HCT116 (cell line): Measurements from ENCODE around the gene STAT4. TPM values are rescaled to one million over a fixed set of nuclear protein-coding genes. Genes with fewer than 3 reads are reported as not detected.

Experiments
- ATAC-seq: fragments of 200-7000 bp; cut with Tn5 transposase; 2 replicates; pipeline ENCODE4 v1.9.1; 2020; ENCODE audit warnings: mild to moderate bottlenecking, moderate library complexity
- BruUV-seq: library from RNA; stranded (reverse); fragments of 400-500 nt; replicated peaks from 2 replicates; lab custom pipeline; 2021; lab: Mats Ljungman, UMichigan
- CTCF ChIA-PET: fragments of 300-600 bp; sonication (Branson Sonifier 250); formaldehyde crosslinking; loops from one replicate; lab custom pipeline; 2021; ENCODE audit warnings: antibody characterized with exemption; lab: Charles Lee
- POLR2A ChIA-PET: fragments of 300-600, 350-600 bp; sonication (Branson Sonifier 250); formaldehyde crosslinking; loops from one replicate; lab custom pipeline; 2021; ENCODE audit warnings: antibody characterized with exemption; lab: Charles Lee
- RAD21 ChIA-PET, 2 experiments: fragments of 300-600 bp; sonication (Branson Sonifier 250); formaldehyde crosslinking; loops; one replicate each; lab custom pipeline; 2023; ENCODE audit warnings: low total read pairs in 2 of 2; ENCODE audit not compliant: uncharacterized antibody in 2 of 2, unreplicated experiment in 2 of 2, low non-redundant PET in 1 of 2; lab: Charles Lee
- DNase-seq: peaks from one replicate; pipeline ENCODE4 v3.0.0-alpha.2; 2010; ENCODE audit warnings: low read depth, low spot score
- H2AFZ ChIP-seq: fragments of 200-600 bp; shearing (Covaris generic), sonication (generic); 2 replicates; pipeline ENCODE4 v1.6.1; 2017; ENCODE audit warnings: low read depth, mixed run types, mixed read lengths, antibody characterized with exemption, low read length; ENCODE audit not compliant: poor library complexity, severe bottlenecking
- H3K27ac ChIP-seq: 2 replicates; pipeline ENCODE4 v1.5.1; 2012; ENCODE audit warnings: low read depth, low read length
- H3K27me3 ChIP-seq: fragments of 200-600 bp; sonication (generic); 2 replicates; pipeline ENCODE4 v1.6.1; 2016; ENCODE audit warnings: mixed run types, low read length, mixed read lengths; ENCODE audit not compliant: insufficient read depth
- H3K36me3 ChIP-seq, 2 experiments: fragments of 200-500 bp in 1 of 2; fragments of 200-600 bp in 1 of 2; sonication (Bioruptor generic) in 1 of 2; sonication (generic) in 1 of 2; 2 replicates each; pipeline versions ENCODE4 v1.5.1 to v1.6.1; 2014 to 2016; ENCODE audit warnings: low read length in 2 of 2, inconsistent platforms in 1 of 2, mixed read lengths in 1 of 2, mixed run types in 1 of 2; ENCODE audit not compliant: insufficient read depth in 2 of 2, control insufficient read depth in 1 of 2
- H3K4me1 ChIP-seq, 2 experiments: fragments of 200-600 bp in 1 of 2; sonication (generic) in 1 of 2; 2 replicates each; pipeline versions ENCODE4 v1.5.1 to v1.6.1; 2012 to 2017; ENCODE audit warnings: low read length in 2 of 2, inconsistent platforms in 1 of 2, mild to moderate bottlenecking in 1 of 2, mixed read lengths in 1 of 2, mixed run types in 1 of 2, moderate library complexity in 1 of 2; ENCODE audit not compliant: insufficient read depth in 2 of 2, control insufficient read depth in 1 of 2
- H3K4me2 ChIP-seq: fragments of 200-600 bp; sonication (generic); 2 replicates; pipeline ENCODE4 v1.6.1; 2017; ENCODE audit warnings: mixed run types, low read length, mixed read lengths
- H3K4me3 ChIP-seq, 2 experiments: fragments of 200-600 bp in 1 of 2; sonication (generic) in 1 of 2; replicated peaks in 1 of 2; 2 replicates each; pipeline ENCODE4 v1.5.1; 2011 to 2016; ENCODE audit warnings: low read length in 2 of 2, control low read depth in 1 of 2, low read depth in 1 of 2, mild to moderate bottlenecking in 1 of 2, mixed read lengths in 1 of 2, mixed run types in 1 of 2
- H3K79me2 ChIP-seq: fragments of 200-600 bp; sonication (generic); 2 replicates; pipeline ENCODE4 v1.6.1; 2017; ENCODE audit warnings: mild to moderate bottlenecking, mixed run types, low read length, moderate library complexity, mixed read lengths; ENCODE audit not compliant: insufficient read depth
- H3K9ac ChIP-seq: fragments of 200-600 bp; sonication (generic); 2 replicates; pipeline ENCODE4 v1.6.1; 2016; ENCODE audit warnings: low read length, mixed read lengths
- H3K9me2 ChIP-seq: fragments of 200-600 bp; sonication (generic), shearing (Covaris generic); 2 replicates; pipeline ENCODE4 v1.6.1; 2017; ENCODE audit warnings: mixed run types, mild to moderate bottlenecking, moderate library complexity; ENCODE audit not compliant: insufficient read depth
- H3K9me3 ChIP-seq, 2 experiments: fragments of 200-500 bp in 1 of 2; fragments of 200-600 bp in 1 of 2; sonication (Bioruptor generic) in 1 of 2; sonication (generic) in 1 of 2; 2 replicates each; pipeline ENCODE4 v1.6.1; 2014 to 2017; ENCODE audit warnings: low read length in 2 of 2, mixed read lengths in 2 of 2, inconsistent platforms in 1 of 2, low read depth in 1 of 2, mild to moderate bottlenecking in 1 of 2, mixed run types in 1 of 2, moderate library complexity in 1 of 2; ENCODE audit not compliant: control insufficient read depth in 1 of 2, insufficient read depth in 1 of 2
- H4K20me1 ChIP-seq: fragments of 200-600 bp; sonication (generic), shearing (Covaris generic); 2 replicates; pipeline ENCODE4 v1.6.1; 2017; ENCODE audit warnings: mixed run types, mild to moderate bottlenecking, moderate library complexity; ENCODE audit not compliant: insufficient read depth
- ATF3 ChIP-seq: IDR thresholded peaks from 2 replicates; pipeline ENCODE4 v1.6.1; 2012
- CTCF ChIP-seq, 3 experiments: fragments of 200-600 bp in 1 of 3; sonication (generic) in 1 of 3; IDR thresholded peaks in 2 of 3; conservative IDR thresholded peaks in 1 of 3; 2 replicates each; pipeline ENCODE4 v1.5.1; 2012 to 2017; ENCODE audit warnings: low read depth in 2 of 3, low read length in 2 of 3, antibody characterized with exemption in 1 of 3, borderline replicate concordance in 1 of 3, control low read depth in 1 of 3, mild to moderate bottlenecking in 1 of 3, mixed read lengths in 1 of 3, mixed run types in 1 of 3, moderate library complexity in 1 of 3; ENCODE audit not compliant: insufficient read depth in 1 of 3
- ELF1 ChIP-seq: IDR thresholded peaks from 2 replicates; pipeline ENCODE4 v1.6.1; 2012; ENCODE audit warnings: low read depth, borderline replicate concordance
- FOSL1 ChIP-seq: IDR thresholded peaks from 2 replicates; pipeline ENCODE4 v1.6.1; 2012; ENCODE audit warnings: low read depth
- JUND ChIP-seq: IDR thresholded peaks from 2 replicates; pipeline ENCODE4 v1.6.1; 2012
- MAX ChIP-seq: IDR thresholded peaks from 2 replicates; pipeline ENCODE4 v1.6.1; 2012
- POLR2A ChIP-seq: IDR thresholded peaks from 2 replicates; pipeline ENCODE4 v1.7.0; 2011; ENCODE audit warnings: borderline replicate concordance; ENCODE audit not compliant: insufficient read depth, insufficient read length; ENCODE audit errors: extremely low read depth
- POLR2AphosphoS5 ChIP-seq: IDR thresholded peaks from 2 replicates; pipeline ENCODE4 v1.6.1; 2011; ENCODE audit warnings: mild to moderate bottlenecking, low read depth, low read length, moderate library complexity
- RAD21 ChIP-seq: IDR thresholded peaks from 2 replicates; pipeline ENCODE4 v1.6.1; 2012; ENCODE audit warnings: low read depth, mild to moderate bottlenecking
- REST ChIP-seq: IDR thresholded peaks from 2 replicates; pipeline ENCODE4 v1.6.1; 2012; ENCODE audit warnings: low read depth
- SIN3A ChIP-seq: IDR thresholded peaks from 2 replicates; pipeline ENCODE4 v1.6.1; 2012; ENCODE audit warnings: low read depth
- SRF ChIP-seq: IDR thresholded peaks from 2 replicates; pipeline ENCODE4 v1.6.1; 2012; ENCODE audit warnings: low read depth
- TCF7L2 ChIP-seq: IDR thresholded peaks from 2 replicates; pipeline ENCODE4 v1.7.0; 2011; ENCODE audit warnings: borderline replicate concordance, inconsistent platforms; ENCODE audit not compliant: insufficient read depth, insufficient read length; ENCODE audit errors: extremely low read depth
- ZBTB33 ChIP-seq: IDR thresholded peaks from 2 replicates; pipeline ENCODE4 v1.6.1; 2011; ENCODE audit warnings: mild to moderate bottlenecking, low read length, moderate library complexity; ENCODE audit not compliant: insufficient replicate concordance; ENCODE audit errors: extremely low read depth
- ZFX ChIP-seq: fragments of 450-650 bp; IDR thresholded peaks from 2 replicates; pipeline ENCODE4 v1.6.1; 2017
- ZNF274 ChIP-seq: fragments of 200-500 bp; sonication (Bioruptor generic); IDR thresholded peaks from 2 replicates; pipeline ENCODE4 v1.6.1; 2014; ENCODE audit warnings: mild to moderate bottlenecking, low read depth, low read length, inconsistent platforms
- intact Hi-C: fragments of 100-400 bp; cut with micrococcal nuclease; formaldehyde crosslinking; loops from 2 replicates; pipeline ENCODE4 v1.10.0; 2022
- total RNA-seq: library from RNA; stranded (reverse); gene quantifications from one replicate; pipeline ENCODE4 v1.2.1, GENCODE V29; 2021; ENCODE audit not compliant: unreplicated experiment

The STAT4 gene
- total RNA-seq, 1 experiment from 2014 or later, result 2.0 TPM

GRCh38 chr2:191198271-191198670, 47.5 kb upstream of the STAT4 start:
- intact Hi-C loops, result no loop called here
- H3K36me3 ChIP-seq, result no peaks in the 10 kb centered on the region
- no peak overlapping the region for H3K4me2 ChIP-seq
- ChIA-PET POLR2A (no interaction called here), RAD21 (no interaction called here), CTCF (no interaction called here)
- TF ChIP-seq JUND, result no peak
- no peak for TF ChIP-seq CTCF (IDR thresholded peaks at IDR 0.05 in 2 of 3, conservative IDR thresholded peaks at IDR 0.05 in 1 of 3; ENCODE audit: borderline replicate concordance in 1 of 3, insufficient read depth in 1 of 3, low read depth in 2 of 3, low read length in 2 of 3)
- TF ChIP-seq ZFX, result no peak
- TF ChIP-seq FOSL1, result no peak
- no peak for TF ChIP-seq POLR2A
- TF ChIP-seq ELF1, result no peak
- no peak for TF ChIP-seq ZBTB33
- TF ChIP-seq TCF7L2, result no peak
- TF ChIP-seq MAX, result no peak
- no peak for TF ChIP-seq ATF3
- TF ChIP-seq SIN3A, result no peak
- TF ChIP-seq ZNF274, result no peak
- TF ChIP-seq POLR2AphosphoS5, result no peak
- no peak for TF ChIP-seq REST
- no peak for TF ChIP-seq SRF
- TF ChIP-seq RAD21, result no peak
- no TSS peak for BruUV-seq
- H2AFZ ChIP-seq, result no peak overlapping the region
- no peak overlapping the region for H3K4me3 ChIP-seq
- no peaks in the 10 kb centered on the region for H3K27me3 ChIP-seq
- no peak overlapping the region for H3K9ac ChIP-seq
- no peaks in the 10 kb centered on the region for H3K9me2 ChIP-seq
- ATAC-seq (no peak), DNase-seq (no peak)
- no peaks in the 10 kb centered on the region for H3K9me3 ChIP-seq
- no peaks in the 10 kb centered on the region for H4K20me1 ChIP-seq
- H3K79me2 ChIP-seq, result no peaks in the 10 kb centered on the region
- no peaks in the 10 kb centered on the region for H3K4me1 ChIP-seq
- H3K27ac ChIP-seq, result no peak overlapping the region
